Measurements from ENCODE around the gene TARM1. TPM values are rescaled to one million over a fixed set of nuclear protein-coding genes. Genes with fewer than 3 reads are reported as not detected.
"Not testable (repeated sequence)": the region's sequence is repeated elsewhere in the genome, so short reads cannot be mapped to it uniquely, and the experiment has no call there.

TARM1 gene
- total RNA-seq, 1 donor: not detected

GRCh38 chr19:54047616-54048015, 33.5 kb downstream of the TARM1 start:
- peak; percentile 3 for DNase-seq (ENCODE audit: low read depth)
- H3K4me3 ChIP-seq (ENCODE audit: low read depth, low read length): no peak overlapping the region
- TF ChIP-seq CTCF (IDR thresholded peaks at IDR 0.05; ENCODE audit: insufficient read depth, low read depth, low read length): no peak

GRCh38 chr19:54045771-54046170, 35.4 kb downstream of the TARM1 start:
- no peak overlapping the region for H3K4me3 ChIP-seq (ENCODE audit: low read depth, low read length)
- no peak for DNase-seq (ENCODE audit: low read depth)
- TF ChIP-seq CTCF (IDR thresholded peaks at IDR 0.05; ENCODE audit: insufficient read depth, low read depth, low read length): no peak

GRCh38 chr19:54042989-54043388, 38.2 kb downstream of the TARM1 start:
- H3K4me3 ChIP-seq (ENCODE audit: low read depth, low read length): no peak overlapping the region
- TF ChIP-seq CTCF (IDR thresholded peaks at IDR 0.05; ENCODE audit: insufficient read depth, low read depth, low read length): no peak
- no peak for DNase-seq (ENCODE audit: low read depth)

GRCh38 chr19:54041969-54042606, 39.1 kb downstream of the TARM1 start:
- TF ChIP-seq CTCF (IDR thresholded peaks at IDR 0.05; ENCODE audit: insufficient read depth, low read depth, low read length): no peak
- H3K4me3 ChIP-seq (ENCODE audit: low read depth, low read length): no peak overlapping the region
- no peak for DNase-seq (ENCODE audit: low read depth)

GRCh38 chr19:54040003-54040402, 41.2 kb downstream of the TARM1 start:
- no peak for DNase-seq (ENCODE audit: low read depth)
- TF ChIP-seq CTCF (IDR thresholded peaks at IDR 0.05; ENCODE audit: insufficient read depth, low read depth, low read length): no peak
- no peak overlapping the region for H3K4me3 ChIP-seq (ENCODE audit: low read depth, low read length)

- not testable (repeated sequence) for H3K4me3 ChIP-seq (ENCODE audit: low read depth, low read length); DNase-seq (ENCODE audit: low read depth)
Measured at GRCh38 chr19:54036542-54036941, 44.6 kb downstream of the TARM1 start.

- TF ChIP-seq CTCF (IDR thresholded peaks at IDR 0.05; ENCODE audit: insufficient read depth, low read depth, low read length): no peak
- peak; percentile 87 for DNase-seq (ENCODE audit: low read depth)
- no peak overlapping the region for H3K4me3 ChIP-seq (ENCODE audit: low read depth, low read length)
Measured at GRCh38 chr19:54035215-54036178, 45.7 kb downstream of the TARM1 start.
